HG03196 (cell line): ENCODE data around the gene SLCO2B1.

Source experiments
- ATAC-seq: cut with Tn5 transposase; IDR thresholded peaks from one replicate; pipeline ENCODE4 v1.9.1; 2021; ENCODE audit not compliant: unreplicated experiment

SLCO2B1 gene

GRCh38 chr11:75193271-75193670 is 42.4 kb downstream of the SLCO2B1 start:
- ATAC-seq: no peak

- ATAC-seq: no peak
Observed at GRCh38 chr11:75193711-75194110, 42.8 kb downstream of the SLCO2B1 start.

GRCh38 chr11:75194147-75194546 is 43.2 kb downstream of the SLCO2B1 start:
- ATAC-seq: no peak

GRCh38 chr11:75195167-75195962 is 44.5 kb downstream of the SLCO2B1 start:
- ATAC-seq: no peak

GRCh38 chr11:75196426-75196825 is 45.5 kb downstream of the SLCO2B1 start:
- ATAC-seq: no peak

GRCh38 chr11:75197512-75198277 is 46.8 kb downstream of the SLCO2B1 start:
- no peak for ATAC-seq

GRCh38 chr11:75198278-75198973 is 47.5 kb downstream of the SLCO2B1 start:
- no peak for ATAC-seq

GRCh38 chr11:75199412-75199955 is 48.6 kb downstream of the SLCO2B1 start:
- ATAC-seq: no peak

- ATAC-seq: no peak
Observed at GRCh38 chr11:75200051-75200450, 49.1 kb downstream of the SLCO2B1 start.

- ATAC-seq: no peak
Observed at GRCh38 chr11:75200531-75200930, 49.6 kb downstream of the SLCO2B1 start.

GRCh38 chr11:75201771-75202170 is 50.9 kb downstream of the SLCO2B1 start:
- ATAC-seq: no peak

GRCh38 chr11:75202195-75202594 is 51.3 kb downstream of the SLCO2B1 start:
- ATAC-seq: no peak

GRCh38 chr11:75203138-75203537 is 52.2 kb downstream of the SLCO2B1 start:
- ATAC-seq: no peak

- no peak for ATAC-seq
Observed at GRCh38 chr11:75203641-75204011, 52.7 kb downstream of the SLCO2B1 start.

GRCh38 chr11:75204012-75204674 is 53.2 kb downstream of the SLCO2B1 start:
- ATAC-seq: no peak

GRCh38 chr11:75204685-75205563 is 54.0 kb downstream of the SLCO2B1 start:
- peak; percentile 80 for ATAC-seq

- no peak for ATAC-seq
Observed at GRCh38 chr11:75205564-75206020, 54.7 kb downstream of the SLCO2B1 start.

GRCh38 chr11:75208446-75208845 is 57.5 kb downstream of the SLCO2B1 start:
- ATAC-seq: no peak

- ATAC-seq: no peak
Observed at GRCh38 chr11:75212411-75212810, 61.5 kb downstream of the SLCO2B1 start.

GRCh38 chr11:75214411-75214821 is 63.5 kb downstream of the SLCO2B1 start:
- ATAC-seq: no peak
